Activated T-helper 9 cell treated with anti-CD3 and anti-CD28 coated beads, Interleukin-2, amount 50 U/mL, for 16 hours (primary cell): Measurements from ENCODE around the gene GPX4.

Experiments used
- DNase-seq: peaks from one replicate; pipeline ENCODE4 v3.0.0-alpha.2; 2020; ENCODE audit warnings: low read depth

Gene GPX4

DNA sequence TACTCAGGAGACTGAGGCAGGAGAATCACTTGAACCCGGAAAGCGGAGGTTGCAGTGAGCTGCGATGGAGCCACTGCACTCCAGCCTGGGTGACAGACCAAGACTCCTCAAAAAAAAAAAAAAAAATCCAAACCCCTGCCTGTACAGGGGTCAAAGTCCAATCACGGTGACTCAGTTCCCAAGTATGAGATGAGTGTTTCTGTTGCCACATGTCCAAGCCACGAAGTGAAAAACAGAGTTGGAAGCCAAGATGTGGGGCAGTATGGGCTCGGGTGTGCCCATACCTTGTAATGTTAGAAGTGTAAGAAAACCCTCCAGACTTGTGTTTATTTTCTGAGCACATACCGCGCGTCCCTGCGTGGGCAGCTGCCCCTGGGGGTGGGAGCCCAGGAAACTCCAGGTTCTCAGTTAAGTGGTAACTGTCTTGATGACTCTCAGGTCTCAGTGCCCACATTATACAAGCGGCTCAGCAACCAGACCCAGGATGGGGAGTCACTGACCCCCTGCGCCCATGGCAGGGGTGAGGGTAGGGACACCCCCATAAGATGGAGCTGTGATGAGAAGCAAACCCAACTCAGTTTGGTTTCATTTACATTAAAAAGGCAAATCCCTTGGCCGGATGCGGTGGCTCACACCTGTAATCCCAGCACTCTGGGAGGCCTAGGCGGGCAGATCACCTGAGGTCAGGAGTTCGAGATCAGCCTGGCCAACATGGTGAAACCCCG is 1.2 kb upstream of the GPX4 start:
- peak; percentile 63 for DNase-seq

DNA sequence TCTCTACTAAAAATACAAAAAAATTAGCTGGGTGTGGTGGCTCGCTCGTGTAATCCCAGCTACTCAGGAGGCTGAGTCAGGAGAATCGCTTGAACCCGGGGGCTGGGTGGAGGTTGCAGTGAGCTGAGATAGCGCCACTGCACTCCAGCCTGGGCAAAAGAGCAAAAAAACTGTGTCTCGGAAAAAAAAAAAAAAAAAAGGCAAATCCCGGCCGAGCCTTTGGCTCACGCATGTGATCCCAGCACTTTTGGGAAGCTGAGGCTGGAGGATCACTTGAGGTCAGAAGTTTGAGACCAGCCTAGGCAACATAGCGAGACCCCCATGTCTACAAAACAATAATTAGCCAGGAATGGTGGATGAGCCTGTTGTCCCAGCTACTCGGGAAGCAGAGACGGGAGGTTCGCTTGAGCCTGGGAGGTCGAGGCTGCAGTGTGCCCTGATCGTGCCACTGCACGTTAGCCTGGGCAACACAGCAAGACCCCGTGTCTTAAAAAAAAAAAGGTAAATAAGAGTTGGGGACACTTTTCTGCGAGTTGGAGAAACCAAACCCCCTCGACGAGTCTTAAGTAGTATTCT is 574 bp upstream of the GPX4 start:
- no peak for DNase-seq

GRCh38 chr19:1104311-1105007 is 665 bp downstream of the GPX4 start:
- peak; percentile 69 for DNase-seq

- DNase-seq = no peak
Measured at GRCh38 chr19:1105008-1105872, 1.4 kb downstream of the GPX4 start.

DNA sequence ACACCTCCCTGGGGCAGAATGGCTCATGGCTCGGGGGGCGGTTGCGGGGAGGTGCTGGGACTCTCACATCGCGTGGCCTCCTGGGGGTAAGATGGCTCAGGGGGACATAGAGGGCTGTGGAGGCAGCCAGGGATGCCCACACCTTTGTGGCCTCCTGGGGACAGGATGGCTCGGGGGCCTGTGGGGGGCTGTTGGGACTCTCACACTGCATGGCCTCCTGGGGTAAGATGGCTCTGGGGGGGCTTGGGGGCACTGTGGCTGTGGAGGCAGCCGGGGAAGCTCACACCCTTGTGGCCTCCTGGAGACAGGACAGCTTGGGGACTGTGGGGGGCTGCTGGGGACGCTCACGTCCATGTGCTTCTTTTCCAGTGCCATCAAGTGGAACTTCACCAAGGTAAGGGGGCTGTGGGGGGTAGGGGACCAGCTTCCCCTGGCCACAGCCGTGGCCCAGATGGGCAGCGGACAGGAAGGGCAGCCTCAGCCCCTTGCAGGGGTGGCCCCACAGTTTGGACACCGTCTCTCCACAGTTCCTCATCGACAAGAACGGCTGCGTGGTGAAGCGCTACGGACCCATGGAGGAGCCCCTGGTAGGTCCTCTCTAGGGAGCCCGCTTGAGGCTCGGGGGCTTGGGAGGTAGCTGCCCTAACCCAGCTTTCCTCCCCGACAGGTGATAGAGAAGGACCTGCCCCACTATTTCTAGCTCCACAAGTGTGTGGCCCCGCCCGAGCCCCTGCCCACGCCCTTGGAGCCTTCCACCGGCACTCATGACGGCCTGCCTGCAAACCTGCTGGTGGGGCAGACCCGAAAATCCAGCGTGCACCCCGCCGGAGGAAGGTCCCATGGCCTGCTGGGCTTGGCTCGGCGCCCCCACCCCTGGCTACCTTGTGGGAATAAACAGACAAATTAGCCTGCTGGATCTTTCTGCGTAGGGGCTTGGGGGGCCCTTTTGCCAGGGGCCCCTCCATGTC is 2.4 kb downstream of the GPX4 start:
- no peak for DNase-seq

DNA sequence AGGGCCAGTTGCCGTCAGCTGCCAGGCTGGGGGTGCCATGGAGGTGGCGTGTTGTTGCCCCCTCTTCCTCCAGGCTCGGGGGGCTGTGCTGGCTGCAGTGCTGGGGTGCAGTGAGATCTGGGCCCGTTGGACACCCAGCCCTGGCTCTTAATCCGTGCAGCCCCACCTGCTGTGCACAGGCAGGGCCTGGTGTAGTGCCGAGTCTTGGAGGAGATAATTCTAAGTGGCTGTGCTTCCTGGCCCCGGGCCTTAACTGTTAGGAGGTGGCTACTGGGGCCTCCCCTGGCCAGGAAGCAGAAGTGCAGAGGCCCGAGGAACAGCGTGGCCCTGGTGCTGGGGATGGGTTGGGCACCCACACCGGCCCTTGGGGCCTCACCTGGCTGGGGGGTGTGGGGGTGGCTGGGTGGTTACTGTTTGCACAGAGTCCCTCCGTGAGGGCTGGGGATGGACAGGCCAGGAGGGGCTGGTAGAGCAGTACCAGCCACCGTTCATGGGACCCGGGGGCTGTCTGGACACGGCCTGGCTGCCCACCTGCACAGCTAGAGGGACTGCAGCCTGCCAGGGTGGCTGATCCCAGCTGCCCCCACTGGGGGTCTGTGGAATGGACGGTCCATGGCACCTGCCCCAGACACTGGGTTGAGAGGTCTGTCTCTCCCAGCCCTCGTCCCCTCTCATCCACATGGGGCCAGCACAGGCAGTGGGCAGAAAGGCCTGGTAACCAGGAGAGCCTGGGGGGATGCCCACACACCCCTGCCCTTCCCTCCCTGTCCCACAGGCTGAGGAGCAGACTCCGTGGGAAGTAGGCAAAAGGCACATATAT is 3.3 kb downstream of the GPX4 start:
- no peak for DNase-seq

DNA sequence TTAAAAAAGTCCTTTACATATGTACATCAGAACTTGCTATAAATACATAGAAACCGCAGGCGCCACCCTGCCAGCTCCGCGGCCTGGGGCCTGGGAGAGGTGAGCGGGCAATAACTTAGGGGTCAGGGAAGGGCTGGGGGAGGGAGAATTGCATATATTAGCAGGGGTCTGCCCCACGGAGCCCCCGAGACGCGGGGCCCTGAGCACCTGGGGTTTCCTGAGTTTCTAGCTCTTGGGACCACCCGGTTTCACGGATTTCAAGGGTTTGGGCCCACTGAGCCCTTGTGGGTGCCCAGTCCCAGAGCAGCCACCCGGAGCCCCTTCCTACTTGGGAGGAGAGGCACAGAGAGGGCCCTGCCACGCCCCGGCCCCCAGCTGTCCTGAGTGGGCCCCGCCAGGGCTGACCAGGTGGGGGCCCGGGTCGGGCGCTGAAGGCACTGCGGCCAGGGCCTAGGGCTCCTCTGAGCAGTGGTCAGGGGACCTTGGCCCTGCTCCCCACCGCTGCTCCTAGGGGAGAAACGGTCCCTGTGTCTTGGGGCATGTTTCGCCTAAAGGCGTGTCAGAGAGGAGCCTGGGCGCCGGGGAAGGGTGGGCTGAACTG is 4.0 kb downstream of the GPX4 start:
- DNase-seq = no peak

GRCh38 chr19:1108291-1109031 is 4.7 kb downstream of the GPX4 start:
- no peak for DNase-seq

GRCh38 chr19:1109032-1109551 is 5.3 kb downstream of the GPX4 start:
- no peak for DNase-seq

DNA sequence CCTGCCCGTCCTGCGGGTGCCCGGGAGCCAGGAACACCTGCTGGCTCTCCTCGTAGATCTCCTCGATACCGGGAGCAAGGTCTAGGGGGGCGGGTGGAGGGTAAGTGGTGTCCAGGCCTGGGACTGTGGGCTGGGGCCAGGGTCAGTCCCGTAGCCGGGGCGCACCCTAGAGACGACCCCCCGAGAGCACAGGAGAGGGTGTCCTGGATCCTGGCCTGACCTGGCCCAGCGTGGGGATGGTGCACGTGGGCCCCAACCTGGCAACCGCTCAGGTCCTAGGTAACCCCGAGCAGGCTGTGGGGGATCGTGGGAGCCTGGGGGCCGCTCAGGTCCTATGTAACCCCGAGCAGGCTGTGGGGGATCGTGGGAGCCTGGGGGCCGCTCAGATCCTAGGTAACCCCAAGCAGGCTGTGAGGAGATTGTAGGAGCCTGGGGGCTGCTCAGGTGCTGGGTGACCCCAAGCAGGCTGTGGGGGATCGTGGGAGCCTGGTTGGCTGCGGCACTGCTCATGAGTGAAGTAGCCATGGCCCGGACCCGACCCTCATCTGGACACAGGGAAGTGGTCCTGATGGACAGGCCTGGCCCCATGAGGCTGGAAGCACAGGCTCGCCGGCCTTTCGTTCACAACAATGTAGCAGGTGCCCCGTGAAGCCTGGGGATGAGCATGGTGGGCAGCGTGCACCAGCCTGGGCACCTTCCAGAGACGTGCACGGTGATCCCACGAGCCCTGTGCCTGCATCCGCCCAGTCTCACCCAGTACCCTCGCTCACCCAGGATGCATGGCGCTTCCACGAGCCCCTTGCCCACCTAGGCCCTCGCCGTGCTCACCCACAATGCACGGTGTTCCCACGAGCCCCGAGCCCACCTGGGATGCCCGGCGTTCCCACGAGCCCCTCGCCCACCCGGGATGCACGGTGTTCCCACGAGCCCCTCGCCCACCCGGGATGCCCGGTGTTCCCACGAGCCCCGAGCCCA is 6.2 kb downstream of the GPX4 start:
- no peak for DNase-seq

- no peak for DNase-seq
Measured at GRCh38 chr19:1110809-1111640, 7.2 kb downstream of the GPX4 start.

GRCh38 chr19:1111641-1112267 is 8.0 kb downstream of the GPX4 start:
- DNase-seq = no peak

GRCh38 chr19:1112268-1113029 is 8.7 kb downstream of the GPX4 start:
- DNase-seq = no peak

GRCh38 chr19:1113030-1113985 is 9.5 kb downstream of the GPX4 start:
- peak; percentile 72 for DNase-seq
